Measurements from ENCODE around the gene SMCO2. TPM values are rescaled to one million over a fixed set of nuclear protein-coding genes. Genes with fewer than 3 reads are reported as not detected.

Gene SMCO2
- total and polyA plus RNA-seq, 2 of the 4 experiments (the other 2 are of a cell fraction): 0.19 TPM; not detected in 1

DNA sequence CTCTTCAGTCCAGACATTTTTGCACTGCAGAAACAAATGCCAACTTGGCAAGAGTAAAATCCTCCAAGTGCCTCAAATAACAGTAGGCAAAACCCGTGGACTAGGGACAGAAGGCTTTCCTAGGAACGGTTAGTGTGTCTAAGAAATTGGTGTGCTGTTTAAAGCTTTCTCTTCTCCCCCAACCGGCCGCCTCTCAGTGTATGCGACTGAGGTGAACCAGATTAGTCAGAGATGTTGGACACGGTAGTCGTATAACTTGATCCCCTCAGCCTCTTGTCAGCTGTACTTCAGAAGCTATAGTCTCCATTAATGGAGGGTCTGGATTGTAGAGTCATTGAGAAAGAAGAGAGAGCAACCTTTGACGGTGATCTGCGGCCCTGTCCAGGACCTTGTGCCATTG lies 99.1 kb downstream of the SMCO2 start:
- no peak overlapping the region; the same call in 1 of the 2 replicates for H4K5ac ChIP-seq (ENCODE audit: low read depth, low read length)
- TF ChIP-seq FOS (IDR thresholded peaks at IDR 0.05; ENCODE audit: low read depth, low read length) (no peak), ELK1 (IDR thresholded peaks at IDR 0.05; ENCODE audit: borderline replicate concordance, low read depth, low read length) (no peak), BHLHE40 (IDR thresholded peaks at IDR 0.05; ENCODE audit: low read depth, low read length) (no peak), SMC3 (IDR thresholded peaks at IDR 0.05; ENCODE audit: low read depth, low read length) (no peak), MXI1 (IDR thresholded peaks at IDR 0.05; ENCODE audit: borderline replicate concordance, low read depth, low read length) (no peak), RAD21 (IDR thresholded peaks at IDR 0.05; ENCODE audit: low read length) (no peak), RCOR1 (IDR thresholded peaks at IDR 0.05; ENCODE audit: insufficient replicate concordance, low read length) (no peak), MAZ (IDR thresholded peaks at IDR 0.05; ENCODE audit: borderline replicate concordance, low read depth, low read length) (no peak), POLR2A (IDR thresholded peaks at IDR 0.05; ENCODE audit: low read depth, low read length) (no peak), RFX5 (IDR thresholded peaks at IDR 0.05; ENCODE audit: low read depth, low read length) (no peak), MAFK (IDR thresholded peaks at IDR 0.05; ENCODE audit: low read depth, low read length) (no peak), CHD1 (IDR thresholded peaks at IDR 0.05; ENCODE audit: low read depth, low read length) (no peak), NFE2L2 (IDR thresholded peaks at IDR 0.05; ENCODE audit: low read depth, low read length) (no peak), CEBPB (IDR thresholded peaks at IDR 0.05; ENCODE audit: low read depth, low read length) (no peak)
- TF ChIP-seq, protein P1, sequence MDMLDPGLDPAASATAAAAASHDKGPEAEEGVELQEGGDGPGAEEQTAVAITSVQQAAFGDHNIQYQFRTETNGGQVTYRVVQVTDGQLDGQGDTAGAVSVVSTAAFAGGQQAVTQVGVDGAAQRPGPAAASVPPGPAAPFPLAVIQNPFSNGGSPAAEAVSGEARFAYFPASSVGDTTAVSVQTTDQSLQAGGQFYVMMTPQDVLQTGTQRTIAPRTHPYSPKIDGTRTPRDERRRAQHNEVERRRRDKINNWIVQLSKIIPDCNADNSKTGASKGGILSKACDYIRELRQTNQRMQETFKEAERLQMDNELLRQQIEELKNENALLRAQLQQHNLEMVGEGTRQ (IDR thresholded peaks at IDR 0.05; ENCODE audit: low read depth, low read length): no peak
- TF ChIP-seq, protein P2, sequence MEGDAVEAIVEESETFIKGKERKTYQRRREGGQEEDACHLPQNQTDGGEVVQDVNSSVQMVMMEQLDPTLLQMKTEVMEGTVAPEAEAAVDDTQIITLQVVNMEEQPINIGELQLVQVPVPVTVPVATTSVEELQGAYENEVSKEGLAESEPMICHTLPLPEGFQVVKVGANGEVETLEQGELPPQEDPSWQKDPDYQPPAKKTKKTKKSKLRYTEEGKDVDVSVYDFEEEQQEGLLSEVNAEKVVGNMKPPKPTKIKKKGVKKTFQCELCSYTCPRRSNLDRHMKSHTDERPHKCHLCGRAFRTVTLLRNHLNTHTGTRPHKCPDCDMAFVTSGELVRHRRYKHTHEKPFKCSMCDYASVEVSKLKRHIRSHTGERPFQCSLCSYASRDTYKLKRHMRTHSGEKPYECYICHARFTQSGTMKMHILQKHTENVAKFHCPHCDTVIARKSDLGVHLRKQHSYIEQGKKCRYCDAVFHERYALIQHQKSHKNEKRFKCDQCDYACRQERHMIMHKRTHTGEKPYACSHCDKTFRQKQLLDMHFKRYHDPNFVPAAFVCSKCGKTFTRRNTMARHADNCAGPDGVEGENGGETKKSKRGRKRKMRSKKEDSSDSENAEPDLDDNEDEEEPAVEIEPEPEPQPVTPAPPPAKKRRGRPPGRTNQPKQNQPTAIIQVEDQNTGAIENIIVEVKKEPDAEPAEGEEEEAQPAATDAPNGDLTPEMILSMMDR (conservative IDR thresholded peaks at IDR 0.05; ENCODE audit: low read depth, low read length): no peak
- no peak overlapping the region for H2AFZ ChIP-seq (replicated peaks; ENCODE audit: low read length, poor library complexity)

More for the DNA sequence above, 99.1 kb downstream of the SMCO2 start:
- H4K91ac ChIP-seq (ENCODE audit: insufficient read depth, low read depth, low read length): peak overlapping the region; percentile 15; the same call in 1 of the 2 replicates
- no peak overlapping the region for H4K8ac ChIP-seq (ENCODE audit: low read depth in 2 of 2, low read length in 2 of 2)
- H3K79me1 ChIP-seq (ENCODE audit: low read depth in 1 of 2, low read length in 2 of 2): peaks cover 22 to 81% of the 10 kb centered on the region in 2 experiments
- intact Hi-C loops (cut with micrococcal nuclease) (no loop called here), in situ Hi-C loops (cut with MboI; ENCODE audit: low sequenced_read_pairs) (no loop called here), dilution Hi-C loops (cut with HindIII; ENCODE audit: low sequenced_read_pairs, unreplicated experiment) (no loop called here)
- H3K4me2 ChIP-seq (ENCODE audit: low read depth, low read length): no peak overlapping the region
- POLR2A ChIA-PET (ENCODE audit: unreplicated experiment): no interaction called here
- no peak overlapping the region for H2BK20ac ChIP-seq (ENCODE audit: low read depth, low read length)
- no peaks in the 10 kb centered on the region for H3K36me3 ChIP-seq (ENCODE audit: control insufficient read depth, insufficient read depth, low read length)
- peaks cover 30% of the 10 kb centered on the region for H3K9me1 ChIP-seq (ENCODE audit: insufficient read depth, low read length)
- H3K9me3 ChIP-seq (ENCODE audit: control insufficient read depth, insufficient read depth, low read length): no peaks in the 10 kb centered on the region
- H3K23ac ChIP-seq (ENCODE audit: low read depth, low read length): 0 out of 2 replicates have a peak overlapping the region, but pooled peaks have one; percentile 40
- no TSS peak for BruUV-seq (replicated peaks)
- H2BK15ac ChIP-seq (ENCODE audit: low read depth, low read length): peak overlapping the region; percentile 46; the same call in 1 of the 3 replicates
- H3K4me1 ChIP-seq (ENCODE audit: control insufficient read depth, insufficient read depth, low read length): peaks cover 21% of the 10 kb centered on the region
- no peak overlapping the region for H3K27ac ChIP-seq (ENCODE audit: insufficient read depth, low read length)
- WGBS, 2 experiments (ENCODE audit: extremely low coverage in 2 of 2, insufficient read length in 1 of 2): 90% methylated on average over 2 of the region's 9 CpGs; no CpG with 5 or more reads in 1 of the 2 experiments
- peak overlapping the region; percentile 33; the same call in 1 of the 2 replicates for H3K4ac ChIP-seq (ENCODE audit: low read depth, low read length)
- H3K18ac ChIP-seq (ENCODE audit: low read depth, low read length): no peak overlapping the region; the same call in 1 of the 2 replicates
- H2BK5ac ChIP-seq (ENCODE audit: low read depth, low read length, poor library complexity, severe bottlenecking): no peak overlapping the region
- no peaks in the 10 kb centered on the region for H3K27me3 ChIP-seq (ENCODE audit: control insufficient read depth, insufficient read depth, low read length)
- H3K14ac ChIP-seq (replicated peaks; ENCODE audit: low read depth, low read length): 0 out of 2 replicates have a peak overlapping the region, but pooled peaks have one; percentile 28
- H3K56ac ChIP-seq (ENCODE audit: extremely low read depth, insufficient read depth, low read length): no peak overlapping the region
- H2BK120ac ChIP-seq (ENCODE audit: low read depth, low read length): no peak overlapping the region
- ATAC-seq (ENCODE audit: low read depth) (no peak), DNase-seq (no peak)
- H3K4me3 ChIP-seq (ENCODE audit: insufficient read depth, low read depth, low read length): no peak overlapping the region
- peaks cover 20% of the 10 kb centered on the region; the same call in 1 of the 2 replicates for H4K20me1 ChIP-seq (ENCODE audit: insufficient read depth, low read length)
- no peak overlapping the region for H2AK9ac ChIP-seq (replicated peaks; ENCODE audit: low read depth, low read length, poor library complexity)
- no peak overlapping the region for H3K9ac ChIP-seq (ENCODE audit: low read depth, low read length)
- CTCF ChIA-PET: no interaction called here
- peak overlapping the region; percentile 56; the same call in 1 of the 2 replicates for H2AK5ac ChIP-seq (ENCODE audit: low read depth, low read length)
